ENCODE data around the gene SH3GLB2. TPM values are rescaled to one million over a fixed set of nuclear protein-coding genes. Genes with fewer than 3 reads are reported as not detected.

SH3GLB2 gene
- total and polyA plus RNA-seq, 2 of the 8 experiments (the other 6 are each of a cell fraction or from before 2014, with no cell fraction given), result 52.7 to 79.9 TPM

DNA sequence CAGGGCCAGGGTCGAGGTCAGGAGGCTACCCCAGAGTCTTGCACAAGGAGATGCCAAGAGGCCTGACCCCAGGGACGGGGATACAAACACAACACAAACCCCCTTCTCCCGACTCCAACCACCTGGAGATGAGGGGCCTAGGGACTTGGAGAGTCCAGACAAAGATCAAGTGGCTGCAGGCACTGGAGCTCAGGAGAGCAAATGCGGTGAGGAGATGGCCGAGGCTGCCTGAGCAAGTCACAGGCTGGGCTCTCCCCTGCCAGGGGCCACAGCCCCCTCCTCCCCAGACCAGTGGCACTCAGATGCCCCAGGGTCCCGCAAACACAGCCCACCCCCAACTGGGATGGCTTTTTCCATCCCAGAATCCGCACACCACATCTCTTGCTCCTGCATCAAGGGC, 15.8 kb downstream of the SH3GLB2 start (continued):
- TF ChIP-seq CHD7 (IDR thresholded peaks at IDR 0.05; ENCODE audit: insufficient replicate concordance, low read length), result no peak
- TF ChIP-seq KDM4A (IDR thresholded peaks at IDR 0.05; ENCODE audit: low read depth, low read length, severe bottlenecking), result no peak
- TF ChIP-seq MAFK (IDR thresholded peaks at IDR 0.05; ENCODE audit: low read depth, low read length), result no peak
- TF ChIP-seq SIRT6 (IDR thresholded peaks at IDR 0.05; ENCODE audit: low read length), result no peak
- TF ChIP-seq RFX5 (IDR thresholded peaks at IDR 0.05; ENCODE audit: borderline replicate concordance, low read depth, low read length), result no peak
- TF ChIP-seq CBX5 (IDR thresholded peaks at IDR 0.05; ENCODE audit: low read depth, low read length), result no peak
- TF ChIP-seq TEAD4 (IDR thresholded peaks at IDR 0.05; ENCODE audit: low read depth, low read length), result no peak
- TF ChIP-seq TAF7 (optimal IDR thresholded peaks at IDR 0.05; ENCODE audit: borderline replicate concordance, low read depth, low read length), result no peak
- TF ChIP-seq SUZ12 (IDR thresholded peaks at IDR 0.05; ENCODE audit: low read length), result no peak
